ENCODE results near the gene OR2T5. TPM values are rescaled to one million over a fixed set of nuclear protein-coding genes. Genes with fewer than 3 reads are reported as not detected.
"Not testable (repeated sequence)": the region's sequence is repeated elsewhere in the genome, so short reads cannot be mapped to it uniquely, and the experiment has no call there.

Gene OR2T5
- not detected for polyA plus RNA-seq (ENCODE audit: low read depth in 6 of 6)

- H3K36me3 Mint-ChIP-seq; DNase-seq; H3K4me3 Mint-ChIP-seq; H3K9me3 Mint-ChIP-seq; H3K27me3 Mint-ChIP-seq; H3K27ac Mint-ChIP-seq; H3K4me1 Mint-ChIP-seq; ATAC-seq (ENCODE audit: low read depth in 2 of 2): not testable (repeated sequence)
These were observed at the start of gene OR2T5 for GRCh38 chr1:248488289-248488688. Gene OR2T5 (plus strand): TSS chr1:248488589. CDS start chr1:248488589, 0 bp downstream.

GRCh38 chr1:248438668-248439067 is 49.7 kb upstream of the OR2T5 start:
- H3K9me3 Mint-ChIP-seq; H3K27ac Mint-ChIP-seq; ATAC-seq (ENCODE audit: low read depth in 2 of 2); H3K4me3 Mint-ChIP-seq; H3K36me3 Mint-ChIP-seq; H3K4me1 Mint-ChIP-seq; DNase-seq; H3K27me3 Mint-ChIP-seq: not testable (repeated sequence)

- H3K27me3 Mint-ChIP-seq; H3K9me3 Mint-ChIP-seq; ATAC-seq (ENCODE audit: low read depth in 2 of 2); DNase-seq; H3K4me3 Mint-ChIP-seq; H3K4me1 Mint-ChIP-seq; H3K36me3 Mint-ChIP-seq; H3K27ac Mint-ChIP-seq: not testable (repeated sequence)
These were observed 49.1 kb upstream of the OR2T5 start for GRCh38 chr1:248439283-248439682.

GRCh38 chr1:248442500-248443277 is 45.7 kb upstream of the OR2T5 start:
- H3K4me3 Mint-ChIP-seq; H3K27me3 Mint-ChIP-seq; DNase-seq; H3K9me3 Mint-ChIP-seq; ATAC-seq (ENCODE audit: low read depth in 2 of 2); H3K36me3 Mint-ChIP-seq: not testable (repeated sequence)
- peaks cover 21 to 29% (median 27%) of the 10 kb centered on the region in 3 donors for H3K4me1 Mint-ChIP-seq
- peak overlapping the region in 2 of 6 donors; percentile 58 to 86 for H3K27ac Mint-ChIP-seq

- not testable (repeated sequence) for ATAC-seq (ENCODE audit: low read depth in 2 of 2); H3K27me3 Mint-ChIP-seq; DNase-seq; H3K36me3 Mint-ChIP-seq; H3K9me3 Mint-ChIP-seq
- peak overlapping the region in 1 of 6 donors; percentile 15 for H3K27ac Mint-ChIP-seq
- H3K4me3 Mint-ChIP-seq: peak overlapping the region in 2 of 8 donors; percentile 24 to 49
- H3K4me1 Mint-ChIP-seq: peaks cover 24 to 33% (median 27%) of the 10 kb centered on the region in 3 donors
These were observed 43.8 kb upstream of the OR2T5 start for GRCh38 chr1:248444603-248445002.

GRCh38 chr1:248445399-248445798 is 43.0 kb upstream of the OR2T5 start, which contains the start of gene OR2T2:
Gene OR2T2 (plus strand): TSS chr1:248445637. CDS start chr1:248452798, 7,161 bp downstream.
- not testable (repeated sequence) for H3K9me3 Mint-ChIP-seq; ATAC-seq (ENCODE audit: low read depth in 2 of 2); H3K36me3 Mint-ChIP-seq; DNase-seq; H3K27me3 Mint-ChIP-seq
- H3K27ac Mint-ChIP-seq: peak within 1 kb of the TSS; percentile 64 to 97 (median 92)
- H3K4me3 Mint-ChIP-seq: peak within 1 kb of the TSS in 5 of 8 donors; percentile 49 to 81 (median 71)
- peaks cover 28 to 39% (median 33%) of the 10 kb centered on the region in 3 donors for H3K4me1 Mint-ChIP-seq

GRCh38 chr1:248448409-248449074 is 39.8 kb upstream of the OR2T5 start:
- H3K9me3 Mint-ChIP-seq, H3K4me3 Mint-ChIP-seq, DNase-seq, H3K27me3 Mint-ChIP-seq, H3K36me3 Mint-ChIP-seq: not testable (repeated sequence)
- ATAC-seq (ENCODE audit: low read depth in 2 of 2): peak; percentile 91 to 92
- peaks cover 31 to 42% (median 34%) of the 10 kb centered on the region in 3 donors for H3K4me1 Mint-ChIP-seq
- H3K27ac Mint-ChIP-seq: peak overlapping the region in 1 of 6 donors; percentile 94

- ATAC-seq (ENCODE audit: low read depth in 2 of 2); DNase-seq; H3K27me3 Mint-ChIP-seq; H3K9me3 Mint-ChIP-seq; H3K36me3 Mint-ChIP-seq: not testable (repeated sequence)
- peaks cover 26 to 33% (median 26%) of the 10 kb centered on the region in 3 donors for H3K4me1 Mint-ChIP-seq
- H3K27ac Mint-ChIP-seq: peak overlapping the region; percentile 74 to 96 (median 91)
- peak overlapping the region in 7 of 8 donors; percentile 6 to 83 (median 61) for H3K4me3 Mint-ChIP-seq
These were observed 38.4 kb upstream of the OR2T5 start for GRCh38 chr1:248449821-248450465.

GRCh38 chr1:248450466-248451145 is 37.8 kb upstream of the OR2T5 start:
- not testable (repeated sequence) for ATAC-seq (ENCODE audit: low read depth in 2 of 2); H3K9me3 Mint-ChIP-seq; DNase-seq; H3K27me3 Mint-ChIP-seq; H3K36me3 Mint-ChIP-seq
- H3K4me1 Mint-ChIP-seq: peaks cover 21 to 27% (median 22%) of the 10 kb centered on the region in 3 donors
- H3K4me3 Mint-ChIP-seq: peak overlapping the region in 4 of 8 donors; percentile 40 to 83 (median 70)
- peak overlapping the region; percentile 65 to 96 (median 88) for H3K27ac Mint-ChIP-seq

GRCh38 chr1:248453619-248454018 is 34.8 kb upstream of the OR2T5 start:
- not testable (repeated sequence) for DNase-seq; ATAC-seq (ENCODE audit: low read depth in 2 of 2); H3K27me3 Mint-ChIP-seq; H3K36me3 Mint-ChIP-seq; H3K4me3 Mint-ChIP-seq; H3K27ac Mint-ChIP-seq; H3K4me1 Mint-ChIP-seq; H3K9me3 Mint-ChIP-seq

GRCh38 chr1:248455045-248455444 is 33.3 kb upstream of the OR2T5 start:
- not testable (repeated sequence) for H3K4me1 Mint-ChIP-seq; DNase-seq; H3K9me3 Mint-ChIP-seq; H3K4me3 Mint-ChIP-seq; H3K27me3 Mint-ChIP-seq; H3K36me3 Mint-ChIP-seq; ATAC-seq (ENCODE audit: low read depth in 2 of 2); H3K27ac Mint-ChIP-seq

- H3K27me3 Mint-ChIP-seq; H3K27ac Mint-ChIP-seq; H3K36me3 Mint-ChIP-seq; H3K9me3 Mint-ChIP-seq; DNase-seq; H3K4me3 Mint-ChIP-seq; ATAC-seq (ENCODE audit: low read depth in 2 of 2); H3K4me1 Mint-ChIP-seq: not testable (repeated sequence)
These were observed 31.8 kb upstream of the OR2T5 start for GRCh38 chr1:248456635-248457034.

GRCh38 chr1:248459117-248459516 is 29.3 kb upstream of the OR2T5 start:
- H3K4me3 Mint-ChIP-seq; H3K36me3 Mint-ChIP-seq; ATAC-seq (ENCODE audit: low read depth in 2 of 2); DNase-seq; H3K27ac Mint-ChIP-seq; H3K9me3 Mint-ChIP-seq; H3K4me1 Mint-ChIP-seq: not testable (repeated sequence)
- H3K27me3 Mint-ChIP-seq: peaks cover 0 to 15% (median 0%) of the 10 kb centered on the region in 3 donors
